ENCODE results near the gene ZIC2. TPM values are rescaled to one million over a fixed set of nuclear protein-coding genes. Genes with fewer than 3 reads are reported as not detected.

Gene ZIC2
- total RNA-seq, 1 experiment from 2014 or later: 426 TPM

GRCh38 chr13:99974296-99974938 lies 7.2 kb upstream of the ZIC2 start:
- Mint-ChIP-seq H3K4me1 (peaks cover 64 to 67% of the 10 kb centered on the region in 2 experiments), H3K9me3 (peaks cover 4% of the 10 kb centered on the region in 2 experiments; a peak in 3 of 5 replicates), H3K4me3 (peak overlapping the region; percentile 39 to 91), H3K36me3 (ENCODE audit: insufficient read depth in 1 of 3, low read depth in 3 of 3) (peaks cover 5 to 6% (median 6%) of the 10 kb centered on the region in 3 experiments; a peak in 6 of 7 replicates), H3K27me3 (ENCODE audit: low read depth) (peaks cover 36% of the 10 kb centered on the region), H3K27ac (peak overlapping the region; percentile 50 to 90 (median 83))
- Histone ChIP-seq H3K4me1 (ENCODE audit: insufficient read depth, low read length) (peaks cover 10% of the 10 kb centered on the region; the same call in 1 of the 2 replicates), H4K8ac (replicated peaks; ENCODE audit: insufficient read length, low read depth, low read length) (no peak overlapping the region), H3K27me3 (ENCODE audit: insufficient read depth, low read length) (peaks cover 4% of the 10 kb centered on the region; the same call in 1 of the 2 replicates), H2BK120ac (ENCODE audit: low read depth, low read length, poor library complexity, severe bottlenecking) (no peak overlapping the region), H2BK12ac (ENCODE audit: insufficient read length, low read depth, low read length) (no peak overlapping the region), H3K9ac (ENCODE audit: extremely low read depth, insufficient read length, low read length) (no peak overlapping the region), H3K4ac (ENCODE audit: low read depth, low read length) (no peak overlapping the region), H3K23me2 (ENCODE audit: insufficient read length, low read depth, low read length, poor library complexity, severe bottlenecking) (peaks cover 36% of the 10 kb centered on the region), H3K79me1 (ENCODE audit: insufficient read depth, low read depth, low read length, poor library complexity, severe bottlenecking) (no peaks in the 10 kb centered on the region), H3K56ac (ENCODE audit: insufficient read length, low read depth, low read length) (no peak overlapping the region), H2AK5ac (ENCODE audit: insufficient read length, low read length) (no peak overlapping the region), H2BK5ac (ENCODE audit: insufficient read length, low read length) (no peak overlapping the region), H3K4me2 (ENCODE audit: insufficient read depth, insufficient read length, low read length) (peak overlapping the region; percentile 42), H2BK20ac (ENCODE audit: low read depth, low read length, poor library complexity, severe bottlenecking) (no peak overlapping the region), H3T11ph (ENCODE audit: low read length) (no peak overlapping the region), H3K18ac (ENCODE audit: insufficient read length, low read depth, low read length) (peak overlapping the region; percentile 39), H3K14ac (ENCODE audit: insufficient read depth, low read length) (peak overlapping the region; percentile 58; the same call in 1 of the 2 replicates), H3K23ac (ENCODE audit: insufficient read length, low read depth, low read length) (no peak overlapping the region), H4K20me1 (ENCODE audit: control insufficient read depth, insufficient read depth, insufficient read length) (no peaks in the 10 kb centered on the region), H3K27ac (ENCODE audit: insufficient read length, low read depth, low read length) (peak overlapping the region; percentile 58), H2AFZ (ENCODE audit: low read length) (no peak overlapping the region), H3K9me3 (ENCODE audit: control insufficient read depth, low read depth, low read length) (no peaks in the 10 kb centered on the region), H2BK15ac (ENCODE audit: low read depth, low read length) (no peak overlapping the region), H4K5ac (ENCODE audit: insufficient read length, low read depth, low read length) (no peak overlapping the region), H3K79me2 (ENCODE audit: insufficient read depth, low read length) (peaks cover 3% of the 10 kb centered on the region; the same call in 1 of the 2 replicates), H4K91ac (ENCODE audit: insufficient read length, low read depth, low read length) (no peak overlapping the region)
- WGBS (ENCODE audit: extremely low coverage, insufficient read length, low lambda C conversion rate): no CpG with 5 or more reads among the region's 18 CpGs
- DNase-seq: peak; percentile 59
- TF ChIP-seq, protein P1, sequence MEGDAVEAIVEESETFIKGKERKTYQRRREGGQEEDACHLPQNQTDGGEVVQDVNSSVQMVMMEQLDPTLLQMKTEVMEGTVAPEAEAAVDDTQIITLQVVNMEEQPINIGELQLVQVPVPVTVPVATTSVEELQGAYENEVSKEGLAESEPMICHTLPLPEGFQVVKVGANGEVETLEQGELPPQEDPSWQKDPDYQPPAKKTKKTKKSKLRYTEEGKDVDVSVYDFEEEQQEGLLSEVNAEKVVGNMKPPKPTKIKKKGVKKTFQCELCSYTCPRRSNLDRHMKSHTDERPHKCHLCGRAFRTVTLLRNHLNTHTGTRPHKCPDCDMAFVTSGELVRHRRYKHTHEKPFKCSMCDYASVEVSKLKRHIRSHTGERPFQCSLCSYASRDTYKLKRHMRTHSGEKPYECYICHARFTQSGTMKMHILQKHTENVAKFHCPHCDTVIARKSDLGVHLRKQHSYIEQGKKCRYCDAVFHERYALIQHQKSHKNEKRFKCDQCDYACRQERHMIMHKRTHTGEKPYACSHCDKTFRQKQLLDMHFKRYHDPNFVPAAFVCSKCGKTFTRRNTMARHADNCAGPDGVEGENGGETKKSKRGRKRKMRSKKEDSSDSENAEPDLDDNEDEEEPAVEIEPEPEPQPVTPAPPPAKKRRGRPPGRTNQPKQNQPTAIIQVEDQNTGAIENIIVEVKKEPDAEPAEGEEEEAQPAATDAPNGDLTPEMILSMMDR (conservative IDR thresholded peaks at IDR 0.05): no peak

Data from H9 (cell line).